Measurements from ENCODE around the gene PLXDC2.

DNA sequence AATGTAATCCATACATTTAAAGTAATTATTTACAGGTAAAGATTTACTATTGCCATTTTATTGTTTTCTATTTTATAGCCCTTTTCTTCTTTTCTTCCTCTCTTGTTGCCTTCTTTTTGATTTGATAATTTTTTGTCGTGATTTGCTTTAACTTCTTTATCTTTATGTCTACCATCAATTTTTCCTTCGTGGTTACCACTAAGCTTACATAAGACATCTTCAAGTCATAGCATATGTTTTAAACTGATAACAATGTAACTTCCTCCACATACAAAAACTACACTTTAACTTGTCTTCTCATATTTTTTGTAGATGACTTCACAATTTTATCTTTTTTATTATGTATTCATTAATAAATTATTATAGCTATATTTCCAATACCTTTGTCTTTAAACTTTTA is 316.6 kb downstream of the PLXDC2 start:
- TF ChIP-seq ZNF274 (IDR thresholded peaks at IDR 0.05; ENCODE audit: low read depth, low read length) (no peak), CTCF (IDR thresholded peaks at IDR 0.05 in 2 of 3, conservative IDR thresholded peaks at IDR 0.05 in 1 of 3; ENCODE audit: borderline replicate concordance in 1 of 3, insufficient read depth in 1 of 3, low read depth in 2 of 3, low read length in 2 of 3) (no peak), POLR2A (IDR thresholded peaks at IDR 0.05; ENCODE audit: borderline replicate concordance, extremely low read depth, insufficient read depth, insufficient read length) (no peak), POLR2AphosphoS5 (IDR thresholded peaks at IDR 0.05; ENCODE audit: low read depth, low read length) (no peak), EZH2 (IDR thresholded peaks at IDR 0.05) (no peak), SRF (IDR thresholded peaks at IDR 0.05; ENCODE audit: low read depth) (no peak), SIN3A (IDR thresholded peaks at IDR 0.05; ENCODE audit: low read depth) (no peak), RAD21 (IDR thresholded peaks at IDR 0.05; ENCODE audit: low read depth) (no peak), SP1 (IDR thresholded peaks at IDR 0.05; ENCODE audit: low read depth) (no peak), REST (IDR thresholded peaks at IDR 0.05; ENCODE audit: low read depth) (no peak), ELF1 (IDR thresholded peaks at IDR 0.05; ENCODE audit: borderline replicate concordance, low read depth) (no peak)
- TF ChIP-seq, protein P1, sequence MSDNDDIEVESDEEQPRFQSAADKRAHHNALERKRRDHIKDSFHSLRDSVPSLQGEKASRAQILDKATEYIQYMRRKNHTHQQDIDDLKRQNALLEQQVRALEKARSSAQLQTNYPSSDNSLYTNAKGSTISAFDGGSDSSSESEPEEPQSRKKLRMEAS (IDR thresholded peaks at IDR 0.05) = no peak

Measured in HCT116 (cell line).